Panc1 (cell line): Measurements from ENCODE around the gene IDUA. TPM values are rescaled to one million over a fixed set of nuclear protein-coding genes. Genes with fewer than 3 reads are reported as not detected.
A peak's percentile ranks its signal among the peaks of the same experiment; 100 is the strongest.

Experiments used
- ATAC-seq: fragments of 200-7000 bp; cut with Tn5 transposase; 2 replicates; pipeline ENCODE4 v1.9.1; 2020; ENCODE audit warnings: mild to moderate bottlenecking, moderate library complexity
- BruUV-seq: library from RNA; stranded (reverse); fragments of 400-500 nt; replicated peaks from 2 replicates; lab custom pipeline; 2021; lab: Mats Ljungman, UMichigan
- CTCF ChIA-PET: fragments of 300-600 bp; sonication (Branson Sonifier 250); formaldehyde crosslinking; loops from one replicate; lab custom pipeline; 2022; ENCODE audit warnings: antibody characterized with exemption; lab: Charles Lee
- POLR2A ChIA-PET: fragments of 300-600 bp; sonication (Branson Sonifier 250); formaldehyde crosslinking; loops from one replicate; lab custom pipeline; 2022; ENCODE audit warnings: antibody characterized with exemption; lab: Charles Lee
- DNase-seq: peaks from one replicate; pipeline ENCODE4 v3.0.0-alpha.2; 2010; ENCODE audit warnings: low read depth, low spot score
- H3K27ac ChIP-seq: 2 replicates; pipeline ENCODE4 v1.5.1; 2011; ENCODE audit warnings: mild to moderate bottlenecking, low read length, inconsistent platforms
- H3K27me3 ChIP-seq: fragments of 200-500 bp; sonication (Bioruptor generic); 2 replicates; pipeline ENCODE4 v1.6.0; 2014; ENCODE audit warnings: low read length, inconsistent platforms; ENCODE audit not compliant: control insufficient read depth, insufficient read depth
- H3K36me3 ChIP-seq: fragments of 200-500 bp; sonication (Bioruptor generic); 2 replicates; pipeline ENCODE4 v1.5.1; 2014; ENCODE audit warnings: inconsistent platforms, mild to moderate bottlenecking, low read length, moderate library complexity; ENCODE audit not compliant: control insufficient read depth, insufficient read depth
- H3K4me1 ChIP-seq: 2 replicates; pipeline ENCODE4 v1.5.1; 2011; ENCODE audit warnings: inconsistent platforms, mild to moderate bottlenecking, low read length, moderate library complexity; ENCODE audit not compliant: control insufficient read depth, insufficient read depth
- H3K4me3 ChIP-seq, 2 experiments: 2 replicates each; pipeline ENCODE4 v1.5.1; 2011 to 2012; ENCODE audit warnings: low read depth in 2 of 2, low read length in 2 of 2, mild to moderate bottlenecking in 2 of 2, inconsistent platforms in 1 of 2, moderate library complexity in 1 of 2
- H3K9me3 ChIP-seq: fragments of 200-500 bp; sonication (Bioruptor generic); 2 replicates; pipeline ENCODE4 v1.5.1; 2014; ENCODE audit warnings: low read depth, mild to moderate bottlenecking, inconsistent platforms, low read length, moderate library complexity; ENCODE audit not compliant: control insufficient read depth, insufficient read depth
- POLR2AphosphoS5 ChIP-seq: IDR thresholded peaks from 2 replicates; pipeline ENCODE4 v1.6.1; 2012; ENCODE audit warnings: mild to moderate bottlenecking, low read depth, low read length, moderate library complexity
- SIN3A ChIP-seq: IDR thresholded peaks from 2 replicates; pipeline ENCODE4 v1.6.1; 2012; ENCODE audit warnings: low read depth, mild to moderate bottlenecking, low read length, moderate library complexity, borderline replicate concordance; ENCODE audit not compliant: insufficient read depth
- TCF7L2 ChIP-seq: IDR thresholded peaks from 2 replicates; pipeline ENCODE4 v1.6.1; 2011; ENCODE audit warnings: mild to moderate bottlenecking, low read depth, low read length, inconsistent platforms
- in situ Hi-C: cut with HindIII; loops from 2 replicates; pipeline ENCODE4 v1.10.0; 2016; ENCODE audit warnings: low sequenced_read_pairs, low pct_unique_long_range_greater_than_20kb
- intact Hi-C: fragments of 100-400 bp; cut with micrococcal nuclease; formaldehyde crosslinking; loops from one replicate; pipeline ENCODE4 v1.10.0; 2022; ENCODE audit not compliant: unreplicated experiment
- total RNA-seq: library from RNA; stranded (reverse); gene quantifications from one replicate; pipeline ENCODE4 v1.2.1, GENCODE V29; 2021; ENCODE audit not compliant: unreplicated experiment
- TF ChIP-seq, protein P1 (sequence below), 2 experiments: IDR thresholded peaks; 2 replicates each; pipeline ENCODE4 v1.6.1; 2011 to 2012; ENCODE audit warnings: low read depth in 2 of 2, control low read depth in 1 of 2, low read length in 1 of 2, mild to moderate bottlenecking in 1 of 2, moderate library complexity in 1 of 2; ENCODE audit not compliant: insufficient read depth in 1 of 2
- TF ChIP-seq, protein P2 (sequence below): fragments of 450-650 bp; IDR thresholded peaks from 2 replicates; pipeline ENCODE4 v1.5.1; 2017; ENCODE audit warnings: mild to moderate bottlenecking

The IDUA gene
- total RNA-seq, 1 experiment from 2014 or later: 30.6 TPM

DNA sequence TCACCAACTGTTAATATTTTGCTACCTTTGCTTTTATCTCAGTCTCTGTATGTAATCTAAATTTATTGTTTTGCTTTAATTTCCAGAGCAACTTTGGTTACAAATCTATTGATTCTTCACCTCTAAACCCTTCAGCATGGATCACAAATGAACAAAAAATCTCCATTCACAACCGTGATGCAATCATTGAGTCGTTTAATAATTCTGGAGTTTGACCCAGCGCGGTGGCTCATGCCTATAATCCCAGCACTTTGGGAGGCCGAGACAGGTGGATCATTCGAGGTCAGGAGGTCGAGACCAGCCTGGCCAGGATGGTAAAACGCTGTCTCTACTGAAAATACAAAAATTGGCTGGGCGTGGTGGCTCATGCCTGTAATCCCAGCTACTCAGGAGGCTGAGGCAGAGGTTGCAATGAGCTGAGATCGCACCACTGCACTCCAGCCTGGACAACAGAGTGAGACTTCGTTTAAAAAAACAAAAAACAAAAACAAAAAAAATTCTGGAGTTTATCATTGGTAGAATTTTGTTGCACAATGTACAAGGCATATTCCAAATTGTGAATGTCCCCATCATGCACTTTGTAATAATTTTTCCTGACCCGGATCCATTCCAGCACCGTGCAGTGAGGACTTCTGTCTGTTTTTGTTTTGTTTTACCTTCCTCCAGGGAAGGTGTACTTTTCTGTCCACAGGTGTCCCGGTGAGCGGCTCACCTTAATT lies 2.3 kb upstream of the IDUA start:
- CTCF ChIA-PET: no interaction called here
- Histone ChIP-seq H3K4me1 (peaks cover 5% of the 10 kb centered on the region), H3K36me3 (no peaks in the 10 kb centered on the region), H3K4me3 (peak overlapping the region; percentile 21 to 44; a peak in 3 of 4 replicates), H3K27me3 (no peaks in the 10 kb centered on the region), H3K27ac (peak overlapping the region; percentile 44; the same call in 1 of the 2 replicates), H3K9me3 (no peaks in the 10 kb centered on the region)
- no TSS peak for BruUV-seq
- no peak for DNase-seq
- ATAC-seq: no peak
- in situ Hi-C loops (no loop called here), intact Hi-C loops (no loop called here)
- TF ChIP-seq POLR2AphosphoS5 (no peak), TCF7L2 (no peak), SIN3A (no peak)
- TF ChIP-seq, protein P1, sequence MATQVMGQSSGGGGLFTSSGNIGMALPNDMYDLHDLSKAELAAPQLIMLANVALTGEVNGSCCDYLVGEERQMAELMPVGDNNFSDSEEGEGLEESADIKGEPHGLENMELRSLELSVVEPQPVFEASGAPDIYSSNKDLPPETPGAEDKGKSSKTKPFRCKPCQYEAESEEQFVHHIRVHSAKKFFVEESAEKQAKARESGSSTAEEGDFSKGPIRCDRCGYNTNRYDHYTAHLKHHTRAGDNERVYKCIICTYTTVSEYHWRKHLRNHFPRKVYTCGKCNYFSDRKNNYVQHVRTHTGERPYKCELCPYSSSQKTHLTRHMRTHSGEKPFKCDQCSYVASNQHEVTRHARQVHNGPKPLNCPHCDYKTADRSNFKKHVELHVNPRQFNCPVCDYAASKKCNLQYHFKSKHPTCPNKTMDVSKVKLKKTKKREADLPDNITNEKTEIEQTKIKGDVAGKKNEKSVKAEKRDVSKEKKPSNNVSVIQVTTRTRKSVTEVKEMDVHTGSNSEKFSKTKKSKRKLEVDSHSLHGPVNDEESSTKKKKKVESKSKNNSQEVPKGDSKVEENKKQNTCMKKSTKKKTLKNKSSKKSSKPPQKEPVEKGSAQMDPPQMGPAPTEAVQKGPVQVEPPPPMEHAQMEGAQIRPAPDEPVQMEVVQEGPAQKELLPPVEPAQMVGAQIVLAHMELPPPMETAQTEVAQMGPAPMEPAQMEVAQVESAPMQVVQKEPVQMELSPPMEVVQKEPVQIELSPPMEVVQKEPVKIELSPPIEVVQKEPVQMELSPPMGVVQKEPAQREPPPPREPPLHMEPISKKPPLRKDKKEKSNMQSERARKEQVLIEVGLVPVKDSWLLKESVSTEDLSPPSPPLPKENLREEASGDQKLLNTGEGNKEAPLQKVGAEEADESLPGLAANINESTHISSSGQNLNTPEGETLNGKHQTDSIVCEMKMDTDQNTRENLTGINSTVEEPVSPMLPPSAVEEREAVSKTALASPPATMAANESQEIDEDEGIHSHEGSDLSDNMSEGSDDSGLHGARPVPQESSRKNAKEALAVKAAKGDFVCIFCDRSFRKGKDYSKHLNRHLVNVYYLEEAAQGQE (IDR thresholded peaks at IDR 0.05; ENCODE audit: insufficient read depth in 1 of 2, low read depth in 2 of 2, low read length in 1 of 2): no peak
- TF ChIP-seq, protein P2, sequence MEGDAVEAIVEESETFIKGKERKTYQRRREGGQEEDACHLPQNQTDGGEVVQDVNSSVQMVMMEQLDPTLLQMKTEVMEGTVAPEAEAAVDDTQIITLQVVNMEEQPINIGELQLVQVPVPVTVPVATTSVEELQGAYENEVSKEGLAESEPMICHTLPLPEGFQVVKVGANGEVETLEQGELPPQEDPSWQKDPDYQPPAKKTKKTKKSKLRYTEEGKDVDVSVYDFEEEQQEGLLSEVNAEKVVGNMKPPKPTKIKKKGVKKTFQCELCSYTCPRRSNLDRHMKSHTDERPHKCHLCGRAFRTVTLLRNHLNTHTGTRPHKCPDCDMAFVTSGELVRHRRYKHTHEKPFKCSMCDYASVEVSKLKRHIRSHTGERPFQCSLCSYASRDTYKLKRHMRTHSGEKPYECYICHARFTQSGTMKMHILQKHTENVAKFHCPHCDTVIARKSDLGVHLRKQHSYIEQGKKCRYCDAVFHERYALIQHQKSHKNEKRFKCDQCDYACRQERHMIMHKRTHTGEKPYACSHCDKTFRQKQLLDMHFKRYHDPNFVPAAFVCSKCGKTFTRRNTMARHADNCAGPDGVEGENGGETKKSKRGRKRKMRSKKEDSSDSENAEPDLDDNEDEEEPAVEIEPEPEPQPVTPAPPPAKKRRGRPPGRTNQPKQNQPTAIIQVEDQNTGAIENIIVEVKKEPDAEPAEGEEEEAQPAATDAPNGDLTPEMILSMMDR: no peak
- POLR2A ChIA-PET: no interaction called here

GRCh38 chr4:985123-985830 lies 1.6 kb upstream of the IDUA start:
- Histone ChIP-seq H3K27me3 (no peaks in the 10 kb centered on the region), H3K27ac (peak overlapping the region; percentile 44; the same call in 1 of the 2 replicates), H3K9me3 (no peaks in the 10 kb centered on the region), H3K36me3 (no peaks in the 10 kb centered on the region), H3K4me1 (peaks cover 5% of the 10 kb centered on the region), H3K4me3 (peak overlapping the region; percentile 21 to 44; a peak in 3 of 4 replicates)
- BruUV-seq: no TSS peak
- in situ Hi-C loops (no loop called here), intact Hi-C loops (no loop called here)
- peak; percentile 84 for ATAC-seq
- ChIA-PET POLR2A (no interaction called here), CTCF (no interaction called here)
- TF ChIP-seq POLR2AphosphoS5: 0 out of 2 replicates have a peak, but pooled peaks have one; percentile 33
- TF ChIP-seq, protein P1 (IDR thresholded peaks at IDR 0.05; ENCODE audit: insufficient read depth in 1 of 2, low read depth in 2 of 2, low read length in 1 of 2): no peak
- no peak for DNase-seq
